DLD1 (cell line): ENCODE measurements around the gene SHPK.

Experiments
- in situ Hi-C: cut with HindIII; loops from 2 replicates; pipeline ENCODE4 v1.10.0; 2017; ENCODE audit warnings: low sequenced_read_pairs

The SHPK gene

GRCh38 chr17:3635474-3636153, 436 bp downstream of the SHPK start:
- in situ Hi-C loops = no loop called here

- in situ Hi-C loops = no loop called here
Observed at GRCh38 chr17:3632287-3632686, 3.8 kb downstream of the SHPK start.

DNA sequence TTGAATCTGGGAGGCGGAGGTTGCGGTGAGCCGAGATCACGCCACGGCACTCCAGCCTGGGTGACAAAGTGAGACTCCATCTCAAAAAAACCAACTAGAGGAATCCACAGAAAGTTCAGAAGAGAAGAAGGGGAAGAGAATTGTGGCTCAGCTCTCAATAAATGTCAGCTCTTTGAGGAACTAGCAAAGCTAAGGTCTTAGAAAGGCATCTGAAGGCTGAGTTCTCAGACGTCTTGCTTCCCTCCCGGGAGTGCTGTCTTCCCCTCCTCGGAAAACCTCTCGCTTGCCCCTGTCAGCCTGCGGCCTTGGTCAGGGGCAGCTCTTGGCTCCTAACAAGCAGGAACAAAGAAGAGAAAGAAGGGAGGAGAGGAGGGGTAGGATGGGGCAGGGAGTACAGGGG, 5.3 kb downstream of the SHPK start:
- in situ Hi-C loops = no loop called here

GRCh38 chr17:3627769-3628167, 8.3 kb downstream of the SHPK start:
- in situ Hi-C loops = no loop called here

- in situ Hi-C loops = no loop called here
Observed at GRCh38 chr17:3626831-3627768, 8.9 kb downstream of the SHPK start.

DNA sequence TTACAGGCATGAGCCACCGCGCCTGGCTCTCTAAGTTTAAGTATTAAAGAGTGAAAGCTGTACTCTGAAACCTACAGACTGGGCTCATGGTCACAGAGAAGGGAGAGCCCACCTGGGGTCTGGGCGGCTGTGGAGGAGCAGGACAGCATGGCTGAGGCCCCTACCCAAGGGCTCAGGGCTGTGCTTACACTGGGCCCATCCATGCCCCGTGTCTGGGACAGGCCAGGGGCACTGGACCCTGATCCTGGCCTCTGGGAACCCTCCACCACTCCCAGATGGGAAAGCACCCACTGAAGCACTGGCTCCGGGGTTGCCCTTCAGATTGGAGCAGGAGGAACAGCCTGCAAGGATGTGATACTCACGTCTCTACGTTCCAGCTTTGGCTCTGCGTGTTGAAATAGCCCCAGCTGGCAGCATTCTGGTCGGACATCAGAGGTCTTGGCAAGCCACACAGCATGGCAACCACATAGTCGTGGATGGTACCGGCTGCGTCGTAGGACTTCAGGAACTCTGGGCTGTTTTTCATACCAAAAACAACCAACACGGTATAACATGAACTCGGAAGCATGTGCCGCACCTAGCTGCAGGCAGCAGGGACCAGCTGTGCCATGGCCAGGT, 13.0 kb downstream of the SHPK start:
- in situ Hi-C loops = no loop called here

- in situ Hi-C loops = no loop called here
Observed at GRCh38 chr17:3621146-3621720, 14.8 kb downstream of the SHPK start.

DNA sequence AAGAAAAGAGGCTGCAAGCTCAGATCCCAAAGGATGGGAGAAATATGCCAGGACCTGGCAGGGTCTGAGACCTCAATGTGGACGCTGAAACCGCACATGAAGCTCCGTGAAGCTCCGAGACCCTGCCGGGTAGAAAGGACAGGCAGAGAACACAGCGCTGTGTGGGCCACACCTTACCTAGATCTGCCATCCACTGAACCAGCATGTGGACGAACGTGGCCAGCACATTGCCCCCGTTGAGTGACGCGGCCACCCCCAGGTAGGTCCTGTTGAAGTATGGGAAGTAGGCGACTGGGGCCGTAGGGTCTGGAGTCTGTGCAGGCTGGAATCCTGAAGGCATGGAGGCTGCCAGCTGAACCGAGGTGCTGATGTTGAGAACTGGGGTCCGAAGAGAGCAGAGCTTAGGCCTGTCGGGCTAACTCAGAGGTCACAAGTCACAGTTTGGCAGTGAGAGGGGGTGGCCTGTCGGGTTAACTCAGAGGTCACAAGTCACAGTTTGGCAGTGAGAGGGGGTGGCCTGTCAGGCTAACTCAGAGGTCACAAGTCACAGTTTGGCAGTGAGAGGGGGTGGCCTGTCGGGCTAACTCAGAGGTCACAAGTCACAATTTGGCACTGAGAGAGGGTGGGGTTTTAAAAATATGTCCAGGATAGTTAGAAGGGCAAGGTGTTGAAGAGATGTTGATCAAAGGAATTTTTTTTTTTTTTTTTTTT, 20.7 kb downstream of the SHPK start:
- in situ Hi-C loops = no loop called here

GRCh38 chr17:3613124-3613523, 22.9 kb downstream of the SHPK start:
- in situ Hi-C loops = no loop called here

DNA sequence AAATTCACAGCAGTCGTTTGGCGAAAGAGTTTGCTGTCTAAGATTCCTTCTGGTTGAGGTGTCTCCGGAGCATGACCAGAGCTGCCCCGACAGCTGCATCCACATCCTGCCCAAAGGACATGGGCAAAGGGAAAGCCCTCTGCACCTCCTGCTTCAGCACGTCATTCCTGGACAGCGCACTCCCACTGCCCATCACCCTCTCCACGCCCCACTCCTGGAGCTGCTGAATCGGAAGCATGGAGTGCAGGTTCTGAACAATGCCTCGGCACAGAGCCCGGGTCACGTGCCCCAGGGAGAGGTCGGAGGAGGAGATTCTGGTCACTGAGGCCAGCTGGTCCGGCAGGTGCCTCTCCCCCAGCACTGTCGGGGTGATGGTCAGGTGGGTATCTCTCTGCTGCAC, 25.5 kb downstream of the SHPK start:
- in situ Hi-C loops = no loop called here

- in situ Hi-C loops = no loop called here
Observed at GRCh38 chr17:3609689-3610088, 26.4 kb downstream of the SHPK start.

GRCh38 chr17:3603870-3604259, 32.2 kb downstream of the SHPK start:
- in situ Hi-C loops = no loop called here

GRCh38 chr17:3603119-3603869, 32.8 kb downstream of the SHPK start:
- in situ Hi-C loops = no loop called here

- in situ Hi-C loops = no loop called here
Observed at GRCh38 chr17:3602499-3602898, 33.6 kb downstream of the SHPK start.

DNA sequence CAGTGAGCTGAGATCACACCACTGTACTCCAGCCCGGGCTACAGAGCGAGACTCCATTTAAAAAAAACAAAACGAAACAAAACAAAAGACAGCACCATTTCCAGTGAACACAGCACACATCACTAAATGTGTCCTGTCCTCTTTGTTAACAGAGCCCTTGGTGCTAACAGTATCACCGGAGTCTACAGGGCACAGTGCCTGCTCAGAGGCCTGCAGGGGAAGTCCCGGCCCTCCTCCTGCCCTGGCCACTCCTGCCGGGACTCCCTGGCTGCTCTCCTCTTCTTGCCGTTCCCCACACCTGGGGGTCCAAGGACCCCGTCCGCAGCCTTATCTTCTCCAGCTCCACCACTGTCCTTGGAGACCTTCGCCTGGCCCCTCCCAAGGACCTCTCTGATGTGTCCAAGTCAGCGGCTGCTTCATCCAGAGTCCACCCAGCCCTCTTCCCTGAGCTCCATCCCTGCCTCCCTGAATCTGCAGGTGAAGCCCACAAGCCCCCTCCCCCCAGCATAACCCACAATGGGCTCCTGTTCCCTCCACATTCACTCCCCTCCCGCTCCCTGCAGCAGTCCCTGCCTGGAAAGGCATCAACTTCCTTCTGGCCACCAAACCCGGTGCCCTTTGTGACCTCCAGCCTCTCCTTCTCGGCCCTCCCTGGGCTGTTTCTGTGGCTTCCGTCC, 35.4 kb downstream of the SHPK start:
- in situ Hi-C loops = no loop called here

- in situ Hi-C loops = no loop called here
Observed at GRCh38 chr17:3598078-3598477, 38.0 kb downstream of the SHPK start.

DNA sequence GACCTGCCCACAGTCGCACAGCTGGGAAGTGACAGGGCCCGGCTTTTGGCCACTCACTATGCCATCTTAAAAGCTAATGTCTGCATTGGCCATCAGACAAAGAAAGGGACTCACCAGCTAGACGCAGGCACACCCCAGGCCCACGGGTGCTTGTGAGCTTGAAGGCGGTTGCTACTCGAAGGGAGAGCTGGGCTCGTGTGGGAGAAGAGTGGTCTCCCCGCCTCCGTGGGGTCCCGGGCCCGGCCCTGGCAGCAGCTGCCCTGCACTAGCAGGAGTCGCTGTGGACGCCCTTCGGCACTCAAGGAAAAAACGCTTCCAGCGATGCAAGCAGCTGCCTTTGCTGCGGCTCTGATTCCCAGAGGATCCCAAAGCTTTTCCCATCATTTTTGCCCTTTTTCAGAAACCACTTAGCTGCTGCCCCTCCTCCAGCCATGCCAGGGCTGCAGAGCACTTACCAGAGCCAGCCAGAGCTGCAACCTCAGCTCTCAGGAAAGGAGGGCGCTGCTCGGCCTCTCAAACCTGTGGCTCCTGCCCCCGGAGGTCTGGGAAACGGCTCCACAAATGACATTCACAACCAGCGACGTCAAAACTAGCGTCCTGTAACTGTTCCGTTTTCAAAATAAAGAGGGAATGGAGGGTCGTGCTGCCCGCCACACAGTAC, 39.1 kb downstream of the SHPK start:
- in situ Hi-C loops = no loop called here

GRCh38 chr17:3594976-3595375, 41.1 kb downstream of the SHPK start:
- in situ Hi-C loops = no loop called here
